ENCODE results near the gene NAV3. TPM values are rescaled to one million over a fixed set of nuclear protein-coding genes. Genes with fewer than 3 reads are reported as not detected.

Gene NAV3
- total RNA-seq, result 1.5 TPM
- long read RNA-seq, result 0 reads

- intact Hi-C loops (cut with micrococcal nuclease), result no loop called here
- no peaks in the 10 kb centered on the region for H3K36me3 ChIP-seq
- H3K27me3 ChIP-seq (ENCODE audit: low read depth), result no peaks in the 10 kb centered on the region
- H3K4me3 ChIP-seq, result peak within 1 kb of the TSS; percentile 29
- peaks cover 21% of the 10 kb centered on the region for H3K4me1 ChIP-seq
- peak within 1 kb of the TSS; percentile 65 for H3K27ac ChIP-seq (replicated peaks)
- no peak for DNase-seq
- no peaks in the 10 kb centered on the region for H3K9me3 ChIP-seq (replicated peaks)
- TF ChIP-seq CTCF (IDR thresholded peaks at IDR 0.05; ENCODE audit: borderline replicate concordance), result no peak
Measured at GRCh38 chr12:77830583-77831351, at the start of gene NAV3. Gene NAV3 (plus strand): TSS chr12:77830894. CDS start chr12:77831462, 568 bp downstream.

- Histone ChIP-seq H3K27me3 (ENCODE audit: low read depth) (no peaks in the 10 kb centered on the region), H3K4me3 (no peak overlapping the region), H3K36me3 (no peaks in the 10 kb centered on the region), H3K4me1 (peaks cover 5% of the 10 kb centered on the region), H3K27ac (replicated peaks) (no peak overlapping the region), H3K9me3 (replicated peaks) (no peaks in the 10 kb centered on the region)
- no peak for TF ChIP-seq CTCF (IDR thresholded peaks at IDR 0.05; ENCODE audit: borderline replicate concordance)
- intact Hi-C loops (cut with micrococcal nuclease), result no loop called here
- no peak for DNase-seq
Measured at GRCh38 chr12:77782034-77782433, 48.7 kb upstream of the NAV3 start.

GRCh38 chr12:77782766-77783165, 47.9 kb upstream of the NAV3 start:
- intact Hi-C loops (cut with micrococcal nuclease), result no loop called here

GRCh38 chr12:77785211-77785610, 45.5 kb upstream of the NAV3 start:
- TF ChIP-seq CTCF (IDR thresholded peaks at IDR 0.05; ENCODE audit: borderline replicate concordance), result no peak

More at GRCh38 chr12:77782766-77783165, 47.9 kb upstream of the NAV3 start:
- no peak for DNase-seq
- Histone ChIP-seq H3K27me3 (ENCODE audit: low read depth) (no peaks in the 10 kb centered on the region), H3K27ac (replicated peaks) (no peak overlapping the region), H3K9me3 (replicated peaks) (peaks cover 4% of the 10 kb centered on the region), H3K36me3 (no peaks in the 10 kb centered on the region), H3K4me1 (peaks cover 5% of the 10 kb centered on the region), H3K4me3 (no peak overlapping the region)
- TF ChIP-seq CTCF (IDR thresholded peaks at IDR 0.05; ENCODE audit: borderline replicate concordance), result no peak

GRCh38 chr12:77786675-77787074, 44.0 kb upstream of the NAV3 start:
- Histone ChIP-seq H3K4me3 (no peak overlapping the region), H3K27me3 (ENCODE audit: low read depth) (no peaks in the 10 kb centered on the region), H3K27ac (replicated peaks) (no peak overlapping the region), H3K4me1 (peaks cover 9% of the 10 kb centered on the region), H3K36me3 (no peaks in the 10 kb centered on the region), H3K9me3 (replicated peaks) (peaks cover 5% of the 10 kb centered on the region)
- intact Hi-C loops (cut with micrococcal nuclease), result no loop called here
- no peak for TF ChIP-seq CTCF (IDR thresholded peaks at IDR 0.05; ENCODE audit: borderline replicate concordance)
- no peak for DNase-seq

More at GRCh38 chr12:77785211-77785610, 45.5 kb upstream of the NAV3 start:
- Histone ChIP-seq H3K27ac (replicated peaks) (no peak overlapping the region), H3K27me3 (ENCODE audit: low read depth) (no peaks in the 10 kb centered on the region), H3K9me3 (replicated peaks) (peaks cover 5% of the 10 kb centered on the region), H3K4me3 (no peak overlapping the region), H3K4me1 (peaks cover 9% of the 10 kb centered on the region), H3K36me3 (no peaks in the 10 kb centered on the region)
- intact Hi-C loops (cut with micrococcal nuclease), result no loop called here
- DNase-seq, result no peak

Measured in left ventricle myocardium inferior (tissue), 1 donor.